Calu3 (cell line): ENCODE results near the gene CES2. TPM values are rescaled to one million over a fixed set of nuclear protein-coding genes. Genes with fewer than 3 reads are reported as not detected.

ENCODE experiments used
- BruUV-seq: library from RNA; stranded (reverse); fragments of 400-500 nt; replicated peaks from 2 replicates; lab custom pipeline; 2021; lab: Mats Ljungman, UMichigan
- CTCF ChIA-PET: fragments of 300-600 bp; sonication (Branson Sonifier 250); formaldehyde crosslinking; loops from one replicate; lab custom pipeline; 2022; ENCODE audit warnings: antibody characterized with exemption; lab: Charles Lee
- DNase-seq: peaks from one replicate; pipeline ENCODE4 v3.0.0; 2022
- H3K27ac Mint-ChIP-seq: one replicate; pipeline ENCODE4 v1.8.0; 2022; ENCODE audit warnings: mixed read lengths; ENCODE audit not compliant: unreplicated experiment
- H3K27me3 Mint-ChIP-seq: one replicate; pipeline ENCODE4 v1.8.0; 2022; ENCODE audit warnings: mixed read lengths; ENCODE audit not compliant: unreplicated experiment
- H3K36me3 Mint-ChIP-seq: one replicate; pipeline ENCODE4 v1.8.0; 2022; ENCODE audit warnings: mild to moderate bottlenecking, moderate library complexity, mixed read lengths; ENCODE audit not compliant: insufficient read depth, unreplicated experiment
- H3K4me1 Mint-ChIP-seq: one replicate; pipeline ENCODE4 v1.8.0; 2022; ENCODE audit warnings: mild to moderate bottlenecking, low read depth, mixed read lengths; ENCODE audit not compliant: unreplicated experiment
- H3K4me3 Mint-ChIP-seq: one replicate; pipeline ENCODE4 v1.8.0; 2022; ENCODE audit warnings: mild to moderate bottlenecking, low read depth, moderate library complexity, mixed read lengths; ENCODE audit not compliant: unreplicated experiment
- H3K9me3 Mint-ChIP-seq: one replicate; pipeline ENCODE4 v1.8.0; 2022; ENCODE audit warnings: low read depth, mixed read lengths; ENCODE audit not compliant: unreplicated experiment
- CTCF ChIP-seq: fragments of 200-600 bp; IDR thresholded peaks from one replicate; pipeline ENCODE4 v1.8.0; 2022; ENCODE audit warnings: antibody characterized with exemption; ENCODE audit not compliant: unreplicated experiment
- intact Hi-C: fragments of 100-400 bp; cut with micrococcal nuclease; formaldehyde crosslinking; loops from one replicate; pipeline ENCODE4 v1.10.0; 2022; ENCODE audit not compliant: unreplicated experiment
- total RNA-seq: library from RNA; stranded (reverse); gene quantifications from 2 replicates; pipeline ENCODE4 v1.2.3, GENCODE V29; 2022

CES2 gene
- total RNA-seq, 1 experiment from 2014 or later = 61.1 TPM

GRCh38 chr16:66930189-66930588 lies 5.1 kb upstream of the CES2 start:
- no peaks in the 10 kb centered on the region for H3K9me3 Mint-ChIP-seq
- H3K27me3 Mint-ChIP-seq = peaks cover 12% of the 10 kb centered on the region
- BruUV-seq = no TSS peak
- CTCF ChIA-PET = interaction anchor here (0.5 to 0.6 kb wide), 3 partner anchors 28 to 111 kb away, joined by 4 to 5 read pairs (median 5); no protein-coding TSS in a partner anchor
- H3K4me3 Mint-ChIP-seq = no peak overlapping the region
- intact Hi-C loops = no loop called here
- H3K36me3 Mint-ChIP-seq = peaks cover 52% of the 10 kb centered on the region
- H3K27ac Mint-ChIP-seq = peak overlapping the region; percentile 13
- TF ChIP-seq CTCF = no peak
- peak; percentile 84 for DNase-seq
- H3K4me1 Mint-ChIP-seq = peaks cover 67% of the 10 kb centered on the region

GRCh38 chr16:66931665-66932064 lies 3.7 kb upstream of the CES2 start:
- BruUV-seq = no TSS peak

GRCh38 chr16:66932076-66932475 lies 3.2 kb upstream of the CES2 start:
- TF ChIP-seq CTCF = no peak
- Mint-ChIP-seq H3K9me3 (no peaks in the 10 kb centered on the region), H3K4me3 (no peak overlapping the region), H3K4me1 (peaks cover 71% of the 10 kb centered on the region), H3K36me3 (peaks cover 54% of the 10 kb centered on the region), H3K27me3 (no peaks in the 10 kb centered on the region), H3K27ac (no peak overlapping the region)
- intact Hi-C loops = no loop called here
- CTCF ChIA-PET = no interaction called here
- DNase-seq = no peak
- no TSS peak for BruUV-seq

More at GRCh38 chr16:66931665-66932064, 3.7 kb upstream of the CES2 start:
- DNase-seq = no peak
- Mint-ChIP-seq H3K36me3 (peaks cover 57% of the 10 kb centered on the region), H3K27me3 (no peaks in the 10 kb centered on the region), H3K4me3 (no peak overlapping the region), H3K27ac (no peak overlapping the region), H3K9me3 (no peaks in the 10 kb centered on the region), H3K4me1 (peaks cover 72% of the 10 kb centered on the region)
- intact Hi-C loops = no loop called here
- CTCF ChIA-PET = no interaction called here
- TF ChIP-seq CTCF = no peak

- H3K36me3 Mint-ChIP-seq = peaks cover 52% of the 10 kb centered on the region
- H3K4me1 Mint-ChIP-seq = peaks cover 55% of the 10 kb centered on the region
- intact Hi-C loops = no loop called here
- CTCF ChIA-PET = no interaction called here
- H3K27ac Mint-ChIP-seq = peak overlapping the region; percentile 74
- no peaks in the 10 kb centered on the region for H3K27me3 Mint-ChIP-seq
- no peak for DNase-seq
- BruUV-seq = TSS peak; percentile 75
- TF ChIP-seq CTCF = no peak
- H3K4me3 Mint-ChIP-seq = peak overlapping the region; percentile 92
- H3K9me3 Mint-ChIP-seq = no peaks in the 10 kb centered on the region
These were observed 1.6 kb upstream of the CES2 start for GRCh38 chr16:66933776-66934137.
